HepG2 (cell line): ENCODE measurements around the gene RPL19. TPM values are rescaled to one million over a fixed set of nuclear protein-coding genes. Genes with fewer than 3 reads are reported as not detected.

ENCODE experiments used
- ATAC-seq: fragments of 200-7000 bp; cut with Tn5 transposase; 3 replicates; pipeline ENCODE4 v1.9.1; 2020; ENCODE audit warnings: mild to moderate bottlenecking, moderate library complexity
- BruUV-seq: library from RNA; stranded (reverse); fragments of 400-500 nt; replicated peaks from 2 replicates; lab custom pipeline; 2021; lab: Mats Ljungman, UMichigan
- CTCF ChIA-PET: fragments of 300-600 bp; formaldehyde crosslinking; extraction: SDS; loops from one replicate; lab custom pipeline; 2021; ENCODE audit warnings: low total read pairs, inconsistent platforms, low intra/inter-chr PET ratio; lab: Yijun Ruan, JAX
- POLR2A ChIA-PET: fragments of 350-600 bp; sonication (Branson Sonifier 250); formaldehyde crosslinking; loops from one replicate; lab custom pipeline; 2020; ENCODE audit warnings: antibody characterized with exemption, inconsistent platforms; lab: Yijun Ruan, JAX
- DNase-seq: peaks from one replicate; pipeline ENCODE4 v3.0.0-alpha.2; 2015; ENCODE audit warnings: low spot score
- FAIRE-seq: peaks from 3 replicates; lab custom pipeline; 2011; peaks lifted over from hg19 to GRCh38; lab: Jason Lieb, UNC
- H2AFZ ChIP-seq: one replicate; pipeline ENCODE4 v1.6.1; 2011; ENCODE audit warnings: low read length, inconsistent platforms
- H3K27ac ChIP-seq: fragments of 300-600 bp; 3 replicates; pipeline ENCODE4 v1.8.0; 2011; ENCODE audit warnings: mixed run types, mild to moderate bottlenecking, mixed read lengths, low read length, inconsistent platforms; ENCODE audit not compliant: insufficient read depth; ENCODE audit errors: extremely low read length
- H3K27me3 ChIP-seq, 2 experiments: fragments of 200-600 bp in 1 of 2; 2 replicates in 1 of 2; 3 replicates in 1 of 2; pipeline versions ENCODE4 v1.6.0 to v1.8.0; 2011; ENCODE audit warnings: low read length in 2 of 2, mild to moderate bottlenecking in 2 of 2, moderate library complexity in 2 of 2, inconsistent platforms in 1 of 2; ENCODE audit not compliant: insufficient read depth in 2 of 2, control insufficient read depth in 1 of 2
- H3K36me3 ChIP-seq, 2 experiments: fragments of 200-600 bp in 1 of 2; replicated peaks in 1 of 2; 2 replicates in 1 of 2; 3 replicates in 1 of 2; pipeline versions ENCODE4 v1.5.1 to v1.8.0; 2011; ENCODE audit warnings: low read length in 2 of 2, inconsistent platforms in 1 of 2; ENCODE audit not compliant: insufficient read depth in 2 of 2, control insufficient read depth in 1 of 2
- H3K4me1 ChIP-seq: 2 replicates; pipeline ENCODE4 v1.5.1; 2012; ENCODE audit warnings: low read length, inconsistent platforms; ENCODE audit not compliant: insufficient read depth
- H3K4me2 ChIP-seq: 2 replicates; pipeline ENCODE4 v1.6.0; 2011; ENCODE audit warnings: low read depth, low read length, inconsistent platforms
- H3K4me3 ChIP-seq, 3 experiments: fragments of 200-600 bp in 1 of 3; sonication (generic), shearing (Covaris generic) in 1 of 3; replicated peaks in 1 of 3; 2 replicates each; pipeline ENCODE4 v1.5.1; 2011 to 2016; ENCODE audit warnings: low read length in 3 of 3, inconsistent platforms in 2 of 3, low read depth in 2 of 3, mild to moderate bottlenecking in 2 of 3, control low read depth in 1 of 3, mixed read lengths in 1 of 3; ENCODE audit not compliant: insufficient read depth in 1 of 3
- H3K79me2 ChIP-seq: one replicate; pipeline ENCODE4 v1.6.1; 2011; ENCODE audit warnings: low read length, inconsistent platforms; ENCODE audit not compliant: insufficient read depth
- H3K9ac ChIP-seq: 2 replicates; pipeline ENCODE4 v1.6.0; 2011; ENCODE audit warnings: mild to moderate bottlenecking, low read depth, low read length, inconsistent platforms; ENCODE audit not compliant: insufficient read depth
- H3K9me3 ChIP-seq: 2 replicates; pipeline ENCODE4 v1.5.1; 2012; ENCODE audit warnings: mild to moderate bottlenecking, low read length
- H4K20me1 ChIP-seq: 2 replicates; pipeline ENCODE4 v1.6.0; 2011; ENCODE audit warnings: inconsistent platforms, mild to moderate bottlenecking, low read length, moderate library complexity; ENCODE audit not compliant: insufficient read depth
- MIXL1 ChIP-seq: IDR thresholded peaks from 2 replicates; pipeline ENCODE4 v1.6.1; 2016
- SYNCRIP ChIP-seq: fragments of 200-400 bp; formaldehyde crosslinking; IDR thresholded peaks from 2 replicates; pipeline ENCODE4 v1.6.1; 2018; ENCODE audit warnings: mild to moderate bottlenecking, low read depth, low read length; ENCODE audit not compliant: insufficient read depth
- TGIF2 ChIP-seq: IDR thresholded peaks from 2 replicates; pipeline ENCODE4 v1.6.1; 2016; ENCODE audit warnings: control low read depth, missing compliant biosample characterization
- ZBTB37 ChIP-seq: sonication (generic); formaldehyde crosslinking; IDR thresholded peaks from 2 replicates; pipeline ENCODE4 v1.4.0; 2020; ENCODE audit warnings: mild to moderate bottlenecking, missing genetic modification reagents
- ZFP82 ChIP-seq: sonication (generic); formaldehyde crosslinking; IDR thresholded peaks from 2 replicates; pipeline ENCODE4 v1.5.1; 2020; ENCODE audit warnings: mild to moderate bottlenecking, missing genetic modification reagents, borderline replicate concordance
- ZNF512 ChIP-seq: sonication (generic); formaldehyde crosslinking; IDR thresholded peaks from 2 replicates; pipeline ENCODE4 v1.4.0; 2020; ENCODE audit warnings: mild to moderate bottlenecking, missing genetic modification reagents
- WGBS: methylation state at CpG from one replicate; pipeline ENCODE4 v1.1.6; 2017; ENCODE audit warnings: low lambda C conversion rate; 5-methylcytosine and 5-hydroxymethylcytosine counted together
- in situ Hi-C: cut with HindIII; loops from 2 replicates; pipeline ENCODE4 v1.10.0; 2017; ENCODE audit warnings: low pct_unique_long_range_greater_than_20kb; ENCODE audit not compliant: extremely low pct_ligation_motif_present
- intact Hi-C: fragments of 100-400 bp; cut with micrococcal nuclease; formaldehyde crosslinking; loops from one replicate; pipeline ENCODE4 v1.10.0; 2022; ENCODE audit not compliant: unreplicated experiment
- polyA plus RNA-seq, 8 experiments: library from polyadenylated mRNA; depleted of rRNA in 3 of 8; stranded (reverse) in 7 of 8; unstranded in 1 of 8; fragments of >200 nt; fragmentation: Illumina TruSeq in 4 of 8; extraction: Trizol in 4 of 8; gene quantifications; 2 replicates each; pipeline versions ENCODE4 v1.2.1 to v1.2.3, GENCODE V29; 2011 to 2016; ENCODE audit warnings: low read depth in 4 of 8, missing spikeins in 1 of 8, mixed read lengths in 1 of 8; ENCODE audit not compliant: insufficient read depth in 1 of 8
- total RNA-seq, 5 experiments: library from RNA; depleted of rRNA; stranded (reverse); fragments of >200 nt; fragmentation: Illumina TruSeq; extraction: Trizol; gene quantifications; 2 replicates each; pipeline ENCODE4 v1.2.3, GENCODE V29; 2016; ENCODE audit warnings: low read depth in 1 of 5

RPL19 gene
- total and polyA plus RNA-seq, 2 of the 13 experiments (the other 11 are each of a cell fraction or from before 2014, with no cell fraction given), result 2,522 to 2,768 TPM

GRCh38 chr17:39183720-39184119 lies 16.4 kb upstream of the RPL19 start (continued):
- TF ChIP-seq ZBTB37 (CRISPR knock-in tag) (no peak), MIXL1 (CRISPR knock-in tag) (no peak), ZFP82 (CRISPR knock-in tag) (no peak), ZNF512 (CRISPR knock-in tag) (no peak)
- TF ChIP-seq, all 625 proteins: peak for 0

- Histone ChIP-seq H3K4me3 (no peak overlapping the region), H3K4me2 (no peak overlapping the region), H3K9ac (no peak overlapping the region), H3K79me2 (no peaks in the 10 kb centered on the region), H3K27ac (no peak overlapping the region), H3K36me3 (peaks cover 0 to 2% of the 10 kb centered on the region in 2 experiments; a peak in 2 of 5 replicates), H3K27me3 (no peaks in the 10 kb centered on the region), H3K9me3 (no peaks in the 10 kb centered on the region), H4K20me1 (no peaks in the 10 kb centered on the region), H3K4me1 (no peaks in the 10 kb centered on the region), H2AFZ (no peak overlapping the region)
- TF ChIP-seq TGIF2 (CRISPR knock-in tag) (no peak), SYNCRIP (no peak)
- ChIA-PET POLR2A (no interaction called here), CTCF (no interaction called here)
- in situ Hi-C loops (no loop called here), intact Hi-C loops (no loop called here)
- DNase-seq, result no peak
- BruUV-seq, result no TSS peak
- no peak for ATAC-seq
- FAIRE-seq, result no peak
- 92% methylated on average over 15 of the region's 15 CpGs for WGBS
These were observed 13.5 kb upstream of the RPL19 start for GRCh38 chr17:39186481-39187002.
